ENCODE results near the gene FBN2. TPM values are rescaled to one million over a fixed set of nuclear protein-coding genes. Genes with fewer than 3 reads are reported as not detected.

The FBN2 gene
- total RNA-seq, 1 donor from 2014 or later: 6.6 TPM

DNA sequence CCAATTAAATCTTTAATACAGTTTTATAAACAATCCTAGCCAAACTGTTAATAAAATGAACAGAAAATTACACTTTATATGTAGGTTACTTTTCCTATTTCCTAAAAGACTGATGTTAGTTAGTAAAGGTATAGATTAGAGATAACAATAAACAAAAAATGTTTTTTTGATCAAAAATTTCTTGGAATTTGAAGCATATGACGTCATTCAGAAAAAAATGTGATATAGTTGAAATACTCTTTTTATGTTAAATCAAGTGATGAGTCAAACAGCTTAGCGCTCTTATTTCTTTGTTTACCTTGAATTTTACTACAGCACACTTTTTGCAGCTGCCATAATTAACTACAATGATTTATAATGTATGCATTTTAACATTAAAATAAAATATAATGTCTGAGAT lies 258.7 kb downstream of the FBN2 start:
- Mint-ChIP-seq H3K27ac (no peak overlapping the region), H3K27me3 (no peaks in the 10 kb centered on the region), H3K36me3 (ENCODE audit: insufficient read depth) (no peaks in the 10 kb centered on the region)

DNA sequence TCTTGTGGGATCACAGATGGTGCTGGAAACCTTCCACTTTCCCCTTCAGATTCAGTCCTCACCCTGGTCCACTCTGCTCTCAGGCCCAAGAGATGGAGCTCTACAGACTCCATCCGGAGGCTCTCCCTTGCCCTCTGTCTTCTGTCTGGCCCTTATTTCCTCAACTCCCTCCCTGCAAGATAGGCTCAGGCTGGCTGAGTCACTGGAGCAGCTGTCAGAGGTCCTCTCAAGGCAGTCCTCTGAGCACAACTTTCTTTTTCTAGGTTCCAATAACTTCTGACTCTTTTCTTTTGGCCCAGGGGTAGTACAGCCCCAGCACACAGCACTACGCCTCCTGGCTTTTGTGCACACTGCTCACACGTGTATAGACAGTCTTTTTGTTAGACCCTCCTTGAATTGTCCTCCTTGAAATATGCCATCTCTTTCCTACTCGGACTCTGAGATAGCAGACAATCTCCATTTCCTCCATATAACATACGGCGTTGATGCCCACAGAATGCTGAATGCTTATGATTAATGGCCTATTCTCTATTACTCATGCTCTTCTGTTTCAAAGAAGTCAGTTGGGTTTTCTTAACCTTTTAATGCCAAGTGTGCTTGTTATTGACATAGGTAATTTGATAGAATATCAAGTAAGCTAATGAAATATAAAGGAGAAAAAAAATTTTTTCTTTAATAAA lies 261.4 kb downstream of the FBN2 start:
- TF ChIP-seq, protein P1, sequence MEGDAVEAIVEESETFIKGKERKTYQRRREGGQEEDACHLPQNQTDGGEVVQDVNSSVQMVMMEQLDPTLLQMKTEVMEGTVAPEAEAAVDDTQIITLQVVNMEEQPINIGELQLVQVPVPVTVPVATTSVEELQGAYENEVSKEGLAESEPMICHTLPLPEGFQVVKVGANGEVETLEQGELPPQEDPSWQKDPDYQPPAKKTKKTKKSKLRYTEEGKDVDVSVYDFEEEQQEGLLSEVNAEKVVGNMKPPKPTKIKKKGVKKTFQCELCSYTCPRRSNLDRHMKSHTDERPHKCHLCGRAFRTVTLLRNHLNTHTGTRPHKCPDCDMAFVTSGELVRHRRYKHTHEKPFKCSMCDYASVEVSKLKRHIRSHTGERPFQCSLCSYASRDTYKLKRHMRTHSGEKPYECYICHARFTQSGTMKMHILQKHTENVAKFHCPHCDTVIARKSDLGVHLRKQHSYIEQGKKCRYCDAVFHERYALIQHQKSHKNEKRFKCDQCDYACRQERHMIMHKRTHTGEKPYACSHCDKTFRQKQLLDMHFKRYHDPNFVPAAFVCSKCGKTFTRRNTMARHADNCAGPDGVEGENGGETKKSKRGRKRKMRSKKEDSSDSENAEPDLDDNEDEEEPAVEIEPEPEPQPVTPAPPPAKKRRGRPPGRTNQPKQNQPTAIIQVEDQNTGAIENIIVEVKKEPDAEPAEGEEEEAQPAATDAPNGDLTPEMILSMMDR (IDR thresholded peaks at IDR 0.05; ENCODE audit: unreplicated experiment): no peak
- Mint-ChIP-seq H3K9me3 (ENCODE audit: low read depth) (no peaks in the 10 kb centered on the region), H3K36me3 (ENCODE audit: insufficient read depth) (no peaks in the 10 kb centered on the region), H3K27me3 (no peaks in the 10 kb centered on the region), H3K4me1 (ENCODE audit: low read depth) (no peaks in the 10 kb centered on the region), H3K4me3 (ENCODE audit: low read depth) (no peak overlapping the region), H3K27ac (no peak overlapping the region)
- no peak for DNase-seq (ENCODE audit: low spot score, unreplicated experiment)

More for the DNA sequence above, 258.7 kb downstream of the FBN2 start:
- no peak for DNase-seq (ENCODE audit: low spot score, unreplicated experiment)
- H3K4me1 Mint-ChIP-seq (ENCODE audit: low read depth): no peaks in the 10 kb centered on the region
- TF ChIP-seq, protein P1 (IDR thresholded peaks at IDR 0.05; ENCODE audit: unreplicated experiment): no peak
- no peaks in the 10 kb centered on the region for H3K9me3 Mint-ChIP-seq (ENCODE audit: low read depth)
- no peak overlapping the region for H3K4me3 Mint-ChIP-seq (ENCODE audit: low read depth)

DNA sequence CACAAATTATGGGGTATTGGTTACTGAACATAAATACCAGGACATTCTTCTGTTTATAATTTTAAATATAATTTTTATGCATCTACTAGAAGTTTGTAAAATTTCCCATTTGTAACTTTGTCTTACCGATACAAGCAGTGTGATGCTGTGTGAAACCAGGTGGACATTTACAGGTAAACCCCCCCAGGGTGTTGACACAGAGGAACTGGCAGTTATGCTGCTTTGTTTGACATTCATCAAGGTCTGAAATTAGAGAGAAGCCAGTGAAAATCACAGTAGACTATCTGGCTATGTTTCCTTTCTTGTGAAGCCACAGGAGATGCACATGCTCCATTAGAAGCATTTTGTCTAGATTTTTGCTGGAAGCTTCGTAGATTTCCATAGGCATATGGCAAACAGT lies 263.6 kb downstream of the FBN2 start:
- Mint-ChIP-seq H3K4me3 (ENCODE audit: low read depth) (no peak overlapping the region), H3K9me3 (ENCODE audit: low read depth) (peaks cover 5% of the 10 kb centered on the region), H3K4me1 (ENCODE audit: low read depth) (no peaks in the 10 kb centered on the region), H3K27me3 (no peaks in the 10 kb centered on the region), H3K27ac (no peak overlapping the region), H3K36me3 (ENCODE audit: insufficient read depth) (no peaks in the 10 kb centered on the region)
- no peak for DNase-seq (ENCODE audit: low spot score, unreplicated experiment)
- TF ChIP-seq, protein P1 (IDR thresholded peaks at IDR 0.05; ENCODE audit: unreplicated experiment): no peak

DNA sequence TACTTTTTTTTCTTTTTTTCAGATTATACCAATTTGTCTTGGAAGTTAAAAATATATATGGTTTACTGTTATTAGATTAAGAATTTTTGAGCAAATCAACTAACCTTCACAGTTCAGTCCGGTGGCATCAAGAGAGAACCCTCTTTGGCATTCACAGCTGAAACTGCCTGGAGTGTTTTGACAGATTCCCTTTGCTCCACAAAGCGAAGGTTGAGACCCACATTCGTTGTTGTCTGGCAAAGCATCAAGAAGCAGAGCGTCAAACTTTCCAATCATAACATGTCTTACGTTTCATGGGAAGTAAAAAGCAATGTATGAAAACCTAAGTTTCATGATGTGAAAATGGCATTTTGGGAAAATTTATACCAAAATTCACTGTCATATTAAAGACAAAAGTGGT lies 264.3 kb downstream of the FBN2 start:
- no peak for DNase-seq (ENCODE audit: low spot score, unreplicated experiment)
- Mint-ChIP-seq H3K9me3 (ENCODE audit: low read depth) (peaks cover 5% of the 10 kb centered on the region), H3K27me3 (no peaks in the 10 kb centered on the region), H3K27ac (no peak overlapping the region), H3K4me3 (ENCODE audit: low read depth) (no peak overlapping the region), H3K4me1 (ENCODE audit: low read depth) (no peaks in the 10 kb centered on the region), H3K36me3 (ENCODE audit: insufficient read depth) (no peaks in the 10 kb centered on the region)
- TF ChIP-seq, protein P1 (IDR thresholded peaks at IDR 0.05; ENCODE audit: unreplicated experiment): no peak

DNA sequence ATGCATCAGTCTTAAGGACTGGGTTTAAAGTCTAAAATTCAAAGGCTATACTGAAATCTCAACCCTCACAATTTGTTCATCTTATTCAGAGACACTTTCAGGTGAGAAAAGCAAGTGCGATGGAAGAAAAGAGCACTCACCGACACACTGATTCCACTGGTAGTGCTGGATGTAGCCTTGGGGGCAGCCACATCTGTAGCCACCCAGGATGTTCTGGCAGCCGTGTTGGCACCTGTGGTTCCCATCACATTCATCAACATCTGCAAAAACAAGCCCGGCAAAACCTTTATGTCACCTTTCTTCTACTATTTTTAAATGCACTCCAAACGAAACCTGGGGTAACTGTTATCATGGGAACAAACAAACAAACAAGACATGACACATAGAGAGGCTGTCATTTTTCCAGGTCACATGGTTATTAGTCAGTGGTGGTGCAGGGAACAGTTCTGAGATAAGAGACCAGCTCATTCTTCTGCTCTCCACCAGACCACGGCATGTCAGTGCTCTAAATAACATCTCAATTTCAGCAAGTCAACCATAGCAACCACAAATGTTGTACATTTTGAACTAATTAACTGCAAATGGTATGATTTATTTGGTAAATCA lies 266.1 kb downstream of the FBN2 start:
- no peaks in the 10 kb centered on the region for H3K36me3 Mint-ChIP-seq (ENCODE audit: insufficient read depth)
- H3K4me3 Mint-ChIP-seq (ENCODE audit: low read depth): no peak overlapping the region
- no peak for DNase-seq (ENCODE audit: low spot score, unreplicated experiment)
- no peaks in the 10 kb centered on the region for H3K4me1 Mint-ChIP-seq (ENCODE audit: low read depth)
- no peaks in the 10 kb centered on the region for H3K27me3 Mint-ChIP-seq
- H3K27ac Mint-ChIP-seq: peak overlapping the region; percentile 76
- TF ChIP-seq, protein P1 (IDR thresholded peaks at IDR 0.05; ENCODE audit: unreplicated experiment): no peak
- peaks cover 6% of the 10 kb centered on the region for H3K9me3 Mint-ChIP-seq (ENCODE audit: low read depth)
